SK-N-SH (cell line): ENCODE measurements around the gene LINC00237. TPM values are rescaled to one million over a fixed set of nuclear protein-coding genes. Genes with fewer than 3 reads are reported as not detected.

Experiments used
- CTCF ChIA-PET: fragments of 300-600, 350-600 bp; formaldehyde crosslinking; extraction: SDS; loops from one replicate; lab custom pipeline; 2021; lab: Yijun Ruan, JAX
- POLR2A ChIA-PET: fragments of 350-600 bp; sonication (Branson Sonifier 250); formaldehyde crosslinking; extraction: SDS; loops from one replicate; lab custom pipeline; 2020; ENCODE audit warnings: antibody characterized with exemption, inconsistent platforms; lab: Yijun Ruan, JAX
- DNase-seq: peaks from one replicate; pipeline ENCODE4 v3.0.0; 2012
- H2AFZ ChIP-seq: fragments of 200-600 bp; sonication (generic); 2 replicates; pipeline ENCODE4 v1.8.1; 2016; ENCODE audit warnings: antibody characterized with exemption, mild to moderate bottlenecking, low read depth
- H3F3A ChIP-seq: fragments of 200-600 bp; sonication (generic); replicated peaks from 2 replicates; pipeline ENCODE3; 2016; ENCODE audit warnings: antibody characterized with exemption, mild to moderate bottlenecking; ENCODE audit not compliant: insufficient read depth
- H3K27ac ChIP-seq, 2 experiments: fragments of 200-500 bp in 1 of 2; fragments of 200-600 bp in 1 of 2; sonication (Bioruptor generic) in 1 of 2; sonication (generic), shearing (Covaris generic) in 1 of 2; 2 replicates each; pipeline versions ENCODE4 v1.5.1 to v1.6.1; 2014 to 2016; ENCODE audit warnings: low read depth in 2 of 2, inconsistent platforms in 1 of 2, low read length in 1 of 2, mild to moderate bottlenecking in 1 of 2, mixed read lengths in 1 of 2
- H3K27me3 ChIP-seq: fragments of 200-600 bp; sonication (generic), shearing (Covaris generic); 2 replicates; pipeline ENCODE4 v1.6.1; 2016; ENCODE audit warnings: mixed run types; ENCODE audit not compliant: insufficient read depth
- H3K36me3 ChIP-seq, 2 experiments: fragments of 200-500 bp in 1 of 2; fragments of 200-600 bp in 1 of 2; sonication (Bioruptor generic) in 1 of 2; sonication (generic) in 1 of 2; replicated peaks in 1 of 2; 2 replicates each; pipeline versions ENCODE3 to v1.5.1; 2014 to 2016; ENCODE audit warnings: low read length in 1 of 2, mild to moderate bottlenecking in 1 of 2; ENCODE audit not compliant: insufficient read depth in 2 of 2, control insufficient read depth in 1 of 2
- H3K4me1 ChIP-seq, 2 experiments: fragments of 200-500 bp in 1 of 2; fragments of 200-600 bp in 1 of 2; sonication (Bioruptor generic) in 1 of 2; sonication (generic), shearing (Covaris generic) in 1 of 2; 2 replicates each; pipeline versions ENCODE4 v1.5.1 to v1.6.1; 2014 to 2016; ENCODE audit warnings: low read depth in 1 of 2, low read length in 1 of 2, mixed run types in 1 of 2; ENCODE audit not compliant: insufficient read depth in 2 of 2, control insufficient read depth in 1 of 2
- H3K4me2 ChIP-seq: fragments of 200-600 bp; sonication (generic), shearing (Covaris generic); 2 replicates; pipeline ENCODE4 v1.6.1; 2017; ENCODE audit warnings: mixed run types
- H3K4me3 ChIP-seq, 2 experiments: fragments of 200-500 bp in 1 of 2; fragments of 200-600 bp in 1 of 2; sonication (Bioruptor generic) in 1 of 2; sonication (generic), shearing (Covaris generic) in 1 of 2; 2 replicates each; pipeline versions ENCODE4 v1.5.1 to v1.8.1; 2014 to 2016; ENCODE audit warnings: low read depth in 2 of 2, inconsistent platforms in 1 of 2, low read length in 1 of 2, mild to moderate bottlenecking in 1 of 2, mixed read lengths in 1 of 2, moderate library complexity in 1 of 2
- H3K79me2 ChIP-seq: fragments of 200-600 bp; sonication (generic); 2 replicates; pipeline ENCODE4 v1.8.1; 2017; ENCODE audit warnings: mild to moderate bottlenecking; ENCODE audit not compliant: insufficient read depth
- H3K9ac ChIP-seq: fragments of 200-600 bp; sonication (generic); 2 replicates; pipeline ENCODE4 v1.6.1; 2017; ENCODE audit warnings: mixed run types
- H3K9me2 ChIP-seq: fragments of 200-600 bp; sonication (generic); 2 replicates; pipeline ENCODE4 v1.6.1; 2017; ENCODE audit warnings: mixed run types
- H3K9me3 ChIP-seq: fragments of 200-600 bp; sonication (generic); 2 replicates; pipeline ENCODE4 v1.6.1; 2017; ENCODE audit warnings: mixed run types, mild to moderate bottlenecking, moderate library complexity
- H4K20me1 ChIP-seq: fragments of 200-600 bp; sonication (generic); 2 replicates; pipeline ENCODE4 v1.6.1; 2017; ENCODE audit warnings: mild to moderate bottlenecking, mixed run types; ENCODE audit not compliant: insufficient read depth
- ELF1 ChIP-seq: IDR thresholded peaks from 2 replicates; pipeline ENCODE4 v1.4.0; 2012
- FOSL2 ChIP-seq: IDR thresholded peaks from 2 replicates; pipeline ENCODE4 v1.4.0; 2012; ENCODE audit warnings: low read depth, mild to moderate bottlenecking, moderate library complexity, borderline replicate concordance
- FOXJ3 ChIP-seq: sonication (generic); formaldehyde crosslinking; IDR thresholded peaks from 2 replicates; pipeline ENCODE4 v1.5.1; 2020; ENCODE audit warnings: mild to moderate bottlenecking, missing genetic modification reagents
- GABPA ChIP-seq: IDR thresholded peaks from 2 replicates; pipeline ENCODE4 v1.4.0; 2012; ENCODE audit warnings: low read depth, mild to moderate bottlenecking
- GATA2 ChIP-seq: sonication (generic); formaldehyde crosslinking; IDR thresholded peaks from 2 replicates; pipeline ENCODE4 v1.5.0; 2020; ENCODE audit warnings: mild to moderate bottlenecking, missing genetic modification reagents
- JUND ChIP-seq: IDR thresholded peaks from 2 replicates; pipeline ENCODE4 v1.4.0; 2012
- MXI1 ChIP-seq: IDR thresholded peaks from 2 replicates; pipeline ENCODE4 v1.6.1; 2012; ENCODE audit warnings: mild to moderate bottlenecking, low read depth, low read length, improper control_type of control experiment
- POLR2AphosphoS5 ChIP-seq: IDR thresholded peaks from 2 replicates; pipeline ENCODE4 v1.6.1; 2012; ENCODE audit warnings: low read depth, low read length
- RFX5 ChIP-seq: IDR thresholded peaks from 2 replicates; pipeline ENCODE4 v1.6.1; 2012; ENCODE audit warnings: mild to moderate bottlenecking, improper control_type of control experiment, low read length
- SIN3A ChIP-seq: IDR thresholded peaks from 2 replicates; pipeline ENCODE4 v1.6.1; 2012; ENCODE audit warnings: low read depth, mild to moderate bottlenecking, low read length, moderate library complexity, borderline replicate concordance
- SMC3 ChIP-seq: IDR thresholded peaks from 2 replicates; pipeline ENCODE4 v1.6.1; 2012; ENCODE audit warnings: low read depth, low read length, improper control_type of control experiment
- TAF1 ChIP-seq: IDR thresholded peaks from 2 replicates; pipeline ENCODE4 v1.6.1; 2012; ENCODE audit warnings: low read depth, mild to moderate bottlenecking, low read length, moderate library complexity, borderline replicate concordance
- TCF12 ChIP-seq: IDR thresholded peaks from 2 replicates; pipeline ENCODE4 v1.4.0; 2012
- TEAD4 ChIP-seq: IDR thresholded peaks from 2 replicates; pipeline ENCODE4 v1.4.0; 2012; ENCODE audit warnings: mild to moderate bottlenecking, borderline replicate concordance; ENCODE audit not compliant: insufficient read depth
- YY1 ChIP-seq: IDR thresholded peaks from 2 replicates; pipeline ENCODE4 v1.4.0; 2012; ENCODE audit warnings: low read depth, mild to moderate bottlenecking
- WGBS: methylation state at CpG from one replicate; pipeline ENCODE4 v1.1.6; 2017; ENCODE audit warnings: low lambda C conversion rate; 5-methylcytosine and 5-hydroxymethylcytosine counted together
- polyA plus RNA-seq, 3 experiments: library from polyadenylated mRNA; depleted of rRNA; stranded (reverse); fragments of >200 nt; gene quantifications; 2 replicates each; pipeline ENCODE4 v1.2.3, GENCODE V29; 2012
- TF ChIP-seq, protein P1 (sequence below): fragments of 150-350 bp; IDR thresholded peaks from 2 replicates; pipeline ENCODE4 v1.6.1; 2016; ENCODE audit warnings: mild to moderate bottlenecking, low read depth, low read length
- TF ChIP-seq, protein P2 (sequence below): IDR thresholded peaks from 2 replicates; pipeline ENCODE4 v1.4.0; 2012; ENCODE audit warnings: low read depth, borderline replicate concordance
- TF ChIP-seq, protein P3 (sequence below): fragments of 150-350 bp; IDR thresholded peaks from 2 replicates; pipeline ENCODE4 v1.6.1; 2017; ENCODE audit warnings: antibody characterized with exemption, low read length, low read depth, borderline replicate concordance
- TF ChIP-seq, protein P4 (sequence below): IDR thresholded peaks from 2 replicates; pipeline ENCODE4 v1.4.0; 2012; ENCODE audit warnings: low read depth, borderline replicate concordance
- TF ChIP-seq, protein P5 (sequence below): IDR thresholded peaks from 2 replicates; pipeline ENCODE4 v1.4.0; 2012; ENCODE audit warnings: low read depth
- TF ChIP-seq, protein P6 (sequence below): IDR thresholded peaks from 2 replicates; pipeline ENCODE4; 2012

Gene LINC00237
- polyA plus RNA-seq, 1 of the 3 experiments (the other 2 are of a cell fraction), result not detected

DNA sequence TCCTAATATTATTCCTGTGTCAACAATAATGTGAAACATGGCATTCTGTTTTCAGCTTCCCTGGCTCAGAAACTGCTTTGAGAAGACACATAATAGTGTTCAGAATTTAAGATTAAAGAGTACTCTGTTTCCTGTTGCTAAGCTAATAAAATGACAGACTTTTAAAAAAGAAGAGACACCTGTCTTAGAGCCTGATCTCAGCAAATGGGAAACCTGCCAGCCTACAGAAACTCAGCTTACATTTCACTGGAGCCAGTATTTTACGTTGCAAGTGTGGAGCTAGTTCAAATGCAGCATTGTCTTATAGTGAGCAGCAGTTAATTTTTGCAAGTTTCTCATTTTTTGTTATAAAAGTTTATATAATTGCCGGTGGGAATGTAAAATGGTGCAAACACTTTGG lies 48.5 kb upstream of the LINC00237 start (continued):
- TF ChIP-seq, protein P1, sequence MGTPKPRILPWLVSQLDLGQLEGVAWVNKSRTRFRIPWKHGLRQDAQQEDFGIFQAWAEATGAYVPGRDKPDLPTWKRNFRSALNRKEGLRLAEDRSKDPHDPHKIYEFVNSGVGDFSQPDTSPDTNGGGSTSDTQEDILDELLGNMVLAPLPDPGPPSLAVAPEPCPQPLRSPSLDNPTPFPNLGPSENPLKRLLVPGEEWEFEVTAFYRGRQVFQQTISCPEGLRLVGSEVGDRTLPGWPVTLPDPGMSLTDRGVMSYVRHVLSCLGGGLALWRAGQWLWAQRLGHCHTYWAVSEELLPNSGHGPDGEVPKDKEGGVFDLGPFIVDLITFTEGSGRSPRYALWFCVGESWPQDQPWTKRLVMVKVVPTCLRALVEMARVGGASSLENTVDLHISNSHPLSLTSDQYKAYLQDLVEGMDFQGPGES, result no peak
- TF ChIP-seq MXI1 (no peak), GABPA (no peak)
- TF ChIP-seq, protein P2, sequence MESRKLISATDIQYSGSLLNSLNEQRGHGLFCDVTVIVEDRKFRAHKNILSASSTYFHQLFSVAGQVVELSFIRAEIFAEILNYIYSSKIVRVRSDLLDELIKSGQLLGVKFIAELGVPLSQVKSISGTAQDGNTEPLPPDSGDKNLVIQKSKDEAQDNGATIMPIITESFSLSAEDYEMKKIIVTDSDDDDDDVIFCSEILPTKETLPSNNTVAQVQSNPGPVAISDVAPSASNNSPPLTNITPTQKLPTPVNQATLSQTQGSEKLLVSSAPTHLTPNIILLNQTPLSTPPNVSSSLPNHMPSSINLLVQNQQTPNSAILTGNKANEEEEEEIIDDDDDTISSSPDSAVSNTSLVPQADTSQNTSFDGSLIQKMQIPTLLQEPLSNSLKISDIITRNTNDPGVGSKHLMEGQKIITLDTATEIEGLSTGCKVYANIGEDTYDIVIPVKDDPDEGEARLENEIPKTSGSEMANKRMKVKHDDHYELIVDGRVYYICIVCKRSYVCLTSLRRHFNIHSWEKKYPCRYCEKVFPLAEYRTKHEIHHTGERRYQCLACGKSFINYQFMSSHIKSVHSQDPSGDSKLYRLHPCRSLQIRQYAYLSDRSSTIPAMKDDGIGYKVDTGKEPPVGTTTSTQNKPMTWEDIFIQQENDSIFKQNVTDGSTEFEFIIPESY, result no peak
- TF ChIP-seq, all 33 proteins: peak for 0

DNA sequence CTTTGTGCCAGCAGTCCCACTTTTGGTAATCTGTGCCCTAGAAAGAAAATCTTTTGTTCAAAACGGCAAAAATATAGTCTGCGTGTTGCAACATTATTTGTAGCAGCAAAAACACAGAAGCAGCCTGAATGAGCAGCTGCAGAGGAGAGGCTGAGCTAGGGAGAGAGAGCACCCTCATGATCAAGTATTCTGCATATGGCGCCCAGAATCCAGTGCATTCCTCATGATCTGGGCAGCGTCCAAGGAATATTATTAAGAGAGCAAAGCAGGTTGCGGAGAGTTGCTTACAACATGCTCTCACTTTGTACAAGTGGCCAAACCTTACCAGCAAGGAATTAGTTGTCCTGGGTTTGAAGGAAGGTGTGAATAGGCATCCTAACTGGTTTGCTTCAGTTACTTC lies 45.6 kb upstream of the LINC00237 start:
- no peaks in the 10 kb centered on the region for H3K9me3 ChIP-seq
- H3F3A ChIP-seq, result no peaks in the 10 kb centered on the region
- WGBS, result 89% methylated on average over 5 of the region's 5 CpGs
- no peaks in the 10 kb centered on the region for H3K36me3 ChIP-seq
- ChIA-PET CTCF (no interaction called here), POLR2A (no interaction called here)
- H3K4me2 ChIP-seq, result no peak overlapping the region
- H3K9me2 ChIP-seq, result no peaks in the 10 kb centered on the region
- H4K20me1 ChIP-seq, result no peaks in the 10 kb centered on the region
- no peak overlapping the region for H3K9ac ChIP-seq
- no peaks in the 10 kb centered on the region for H3K27me3 ChIP-seq
- no peak for DNase-seq
- H2AFZ ChIP-seq, result no peak overlapping the region
- H3K4me1 ChIP-seq, result no peaks in the 10 kb centered on the region; a peak in 1 of 4 replicates
- no peak overlapping the region for H3K27ac ChIP-seq
- TF ChIP-seq GATA2 (no peak), YY1 (no peak), FOXJ3 (CRISPR knock-in tag) (no peak), TAF1 (no peak), JUND (no peak), POLR2AphosphoS5 (no peak), SIN3A (no peak), FOSL2 (no peak), MXI1 (no peak), TEAD4 (no peak), TCF12 (no peak), ELF1 (no peak), SMC3 (no peak), RFX5 (no peak)
- TF ChIP-seq, protein P2, result no peak
- TF ChIP-seq, protein P3, sequence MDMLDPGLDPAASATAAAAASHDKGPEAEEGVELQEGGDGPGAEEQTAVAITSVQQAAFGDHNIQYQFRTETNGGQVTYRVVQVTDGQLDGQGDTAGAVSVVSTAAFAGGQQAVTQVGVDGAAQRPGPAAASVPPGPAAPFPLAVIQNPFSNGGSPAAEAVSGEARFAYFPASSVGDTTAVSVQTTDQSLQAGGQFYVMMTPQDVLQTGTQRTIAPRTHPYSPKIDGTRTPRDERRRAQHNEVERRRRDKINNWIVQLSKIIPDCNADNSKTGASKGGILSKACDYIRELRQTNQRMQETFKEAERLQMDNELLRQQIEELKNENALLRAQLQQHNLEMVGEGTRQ, result no peak
- TF ChIP-seq, protein P4, sequence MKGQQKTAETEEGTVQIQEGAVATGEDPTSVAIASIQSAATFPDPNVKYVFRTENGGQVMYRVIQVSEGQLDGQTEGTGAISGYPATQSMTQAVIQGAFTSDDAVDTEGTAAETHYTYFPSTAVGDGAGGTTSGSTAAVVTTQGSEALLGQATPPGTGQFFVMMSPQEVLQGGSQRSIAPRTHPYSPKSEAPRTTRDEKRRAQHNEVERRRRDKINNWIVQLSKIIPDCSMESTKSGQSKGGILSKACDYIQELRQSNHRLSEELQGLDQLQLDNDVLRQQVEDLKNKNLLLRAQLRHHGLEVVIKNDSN, result no peak
- TF ChIP-seq, protein P1, result no peak
- TF ChIP-seq, protein P5, sequence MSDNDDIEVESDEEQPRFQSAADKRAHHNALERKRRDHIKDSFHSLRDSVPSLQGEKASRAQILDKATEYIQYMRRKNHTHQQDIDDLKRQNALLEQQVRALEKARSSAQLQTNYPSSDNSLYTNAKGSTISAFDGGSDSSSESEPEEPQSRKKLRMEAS, result no peak
- TF ChIP-seq, protein P6, sequence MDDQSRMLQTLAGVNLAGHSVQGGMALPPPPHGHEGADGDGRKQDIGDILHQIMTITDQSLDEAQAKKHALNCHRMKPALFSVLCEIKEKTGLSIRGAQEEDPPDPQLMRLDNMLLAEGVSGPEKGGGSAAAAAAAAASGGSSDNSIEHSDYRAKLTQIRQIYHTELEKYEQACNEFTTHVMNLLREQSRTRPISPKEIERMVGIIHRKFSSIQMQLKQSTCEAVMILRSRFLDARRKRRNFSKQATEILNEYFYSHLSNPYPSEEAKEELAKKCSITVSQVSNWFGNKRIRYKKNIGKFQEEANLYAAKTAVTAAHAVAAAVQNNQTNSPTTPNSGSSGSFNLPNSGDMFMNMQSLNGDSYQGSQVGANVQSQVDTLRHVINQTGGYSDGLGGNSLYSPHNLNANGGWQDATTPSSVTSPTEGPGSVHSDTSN, result no peak
- H3K4me3 ChIP-seq, result no peak overlapping the region
- H3K79me2 ChIP-seq, result no peaks in the 10 kb centered on the region
